Stimulated activated CD8-positive, alpha-beta memory T cell treated with anti-CD3 and anti-CD28 coated beads, Interleukin-4, amount 100 ng/mL, for 24 hours (primary cell): ENCODE results near the gene RPL7A.

ENCODE experiments used
- DNase-seq: peaks from one replicate; pipeline ENCODE4 v3.0.0-alpha.2; 2020; ENCODE audit warnings: low read depth

The RPL7A gene

GRCh38 chr9:133348718-133349573, 928 bp downstream of the RPL7A start:
- no peak for DNase-seq

- DNase-seq, result no peak
Observed at GRCh38 chr9:133349965-133350616, 2.1 kb downstream of the RPL7A start.

GRCh38 chr9:133351526-133351907, 3.5 kb downstream of the RPL7A start:
- no peak for DNase-seq

GRCh38 chr9:133351908-133352634, 4.1 kb downstream of the RPL7A start:
- DNase-seq, result no peak

- no peak for DNase-seq
Observed at GRCh38 chr9:133352635-133353340, 4.8 kb downstream of the RPL7A start.

GRCh38 chr9:133353548-133353947, 5.5 kb downstream of the RPL7A start:
- no peak for DNase-seq

- DNase-seq, result no peak
Observed at GRCh38 chr9:133354766-133355165, 6.7 kb downstream of the RPL7A start.

- DNase-seq, result no peak
Observed at GRCh38 chr9:133355881-133356357, 7.9 kb downstream of the RPL7A start.

GRCh38 chr9:133356391-133357091, 8.5 kb downstream of the RPL7A start, which contains the start of the genes SURF1 and SURF2:
TSS of gene SURF1 (minus strand) at chr9:133356487. CDS start at chr9:133356453, 34 bp downstream.
TSS of gene SURF2 (plus strand) at chr9:133356550. CDS start at chr9:133356593, 43 bp downstream.
- DNase-seq, result peak; percentile 89

GRCh38 chr9:133357656-133358055, 9.6 kb downstream of the RPL7A start:
- DNase-seq, result no peak

- DNase-seq, result no peak
Observed at GRCh38 chr9:133359399-133360175, 11.6 kb downstream of the RPL7A start.

- DNase-seq, result no peak
Observed at GRCh38 chr9:133360400-133361393, 12.7 kb downstream of the RPL7A start.

GRCh38 chr9:133361507-133362092, 13.6 kb downstream of the RPL7A start:
- DNase-seq, result no peak

GRCh38 chr9:133362359-133363044, 14.5 kb downstream of the RPL7A start:
- DNase-seq, result no peak

- DNase-seq, result no peak
Observed at GRCh38 chr9:133366435-133366834, 18.4 kb downstream of the RPL7A start.

GRCh38 chr9:133367221-133367620, 19.2 kb downstream of the RPL7A start:
- no peak for DNase-seq

- DNase-seq, result no peak
Observed at GRCh38 chr9:133367778-133368177, 19.8 kb downstream of the RPL7A start.

- DNase-seq, result no peak
Observed at GRCh38 chr9:133368249-133368881, 20.3 kb downstream of the RPL7A start.
